NT2/D1 (cell line): Measurements from ENCODE around the gene C15orf39.

Experiments
- DNase-seq: peaks from one replicate; pipeline ENCODE4 v3.0.0-alpha.2; 2011; ENCODE audit warnings: low read depth, low spot score
- H3K27me3 ChIP-seq: 2 replicates; pipeline ENCODE4 v1.6.0; 2011; ENCODE audit warnings: mild to moderate bottlenecking; ENCODE audit not compliant: insufficient read length, insufficient read depth
- H3K36me3 ChIP-seq: 2 replicates; pipeline ENCODE4 v1.6.1; 2011; ENCODE audit warnings: mild to moderate bottlenecking, low read length, mixed read lengths; ENCODE audit not compliant: insufficient read depth, insufficient read length
- H3K4me1 ChIP-seq: 2 replicates; pipeline ENCODE4 v1.5.1; 2011; ENCODE audit not compliant: insufficient read depth, insufficient read length
- H3K4me3 ChIP-seq: 2 replicates; pipeline ENCODE4 v1.5.1; 2011; ENCODE audit warnings: low read depth; ENCODE audit not compliant: insufficient read length
- H3K9ac ChIP-seq: 2 replicates; pipeline ENCODE4 v1.6.0; 2011; ENCODE audit warnings: low read depth; ENCODE audit not compliant: insufficient read length
- H3K9me3 ChIP-seq: 2 replicates; pipeline ENCODE4 v1.5.1; 2011; ENCODE audit warnings: mild to moderate bottlenecking, low read length; ENCODE audit not compliant: insufficient read depth
- SUZ12 ChIP-seq: IDR thresholded peaks from 2 replicates; pipeline ENCODE4 v1.6.1; 2011; ENCODE audit not compliant: insufficient read length, insufficient read depth; ENCODE audit errors: extremely low read depth
- YY1 ChIP-seq: IDR thresholded peaks from 2 replicates; pipeline ENCODE4 v1.6.1; 2011; ENCODE audit not compliant: insufficient read length, insufficient read depth
- ZNF274 ChIP-seq: IDR thresholded peaks from 2 replicates; pipeline ENCODE4 v1.6.1; 2011; ENCODE audit warnings: mild to moderate bottlenecking, low read depth, low read length

Gene C15orf39

GRCh38 chr15:75209289-75209676 is 7.6 kb downstream of the C15orf39 start:
- Histone ChIP-seq H3K36me3 (peaks cover 83% of the 10 kb centered on the region), H3K4me3 (no peak overlapping the region)
- TF ChIP-seq ZNF274, result no peak
- TF ChIP-seq YY1, result no peak
- no peak for TF ChIP-seq SUZ12

GRCh38 chr15:75210811-75211230 is 9.1 kb downstream of the C15orf39 start:
- Histone ChIP-seq H3K4me3 (no peak overlapping the region), H3K36me3 (peaks cover 80% of the 10 kb centered on the region), H3K9me3 (no peaks in the 10 kb centered on the region), H3K9ac (no peak overlapping the region), H3K27me3 (no peaks in the 10 kb centered on the region), H3K4me1 (peaks cover 10% of the 10 kb centered on the region)
- TF ChIP-seq ZNF274, result no peak
- no peak for TF ChIP-seq SUZ12
- TF ChIP-seq YY1, result no peak
- DNase-seq, result no peak

More at GRCh38 chr15:75209289-75209676, 7.6 kb downstream of the C15orf39 start:
- no peak overlapping the region for H3K9ac ChIP-seq
- H3K9me3 ChIP-seq, result no peaks in the 10 kb centered on the region
- H3K27me3 ChIP-seq, result no peaks in the 10 kb centered on the region
- no peaks in the 10 kb centered on the region for H3K4me1 ChIP-seq
- no peak for DNase-seq

GRCh38 chr15:75211436-75212199 is 9.9 kb downstream of the C15orf39 start:
- DNase-seq, result no peak
- Histone ChIP-seq H3K9me3 (no peaks in the 10 kb centered on the region), H3K27me3 (no peaks in the 10 kb centered on the region), H3K4me1 (peaks cover 14% of the 10 kb centered on the region), H3K36me3 (peaks cover 72% of the 10 kb centered on the region), H3K4me3 (no peak overlapping the region), H3K9ac (no peak overlapping the region)
- TF ChIP-seq ZNF274 (no peak), YY1 (no peak), SUZ12 (no peak)

- no peak for TF ChIP-seq SUZ12
- no peak for TF ChIP-seq ZNF274
- no peak for TF ChIP-seq YY1
- DNase-seq, result no peak
- Histone ChIP-seq H3K4me3 (no peak overlapping the region), H3K9ac (no peak overlapping the region), H3K27me3 (no peaks in the 10 kb centered on the region), H3K9me3 (no peaks in the 10 kb centered on the region), H3K36me3 (peaks cover 65% of the 10 kb centered on the region), H3K4me1 (peaks cover 14% of the 10 kb centered on the region)
Observed at GRCh38 chr15:75212200-75212858, 10.6 kb downstream of the C15orf39 start.

DNA sequence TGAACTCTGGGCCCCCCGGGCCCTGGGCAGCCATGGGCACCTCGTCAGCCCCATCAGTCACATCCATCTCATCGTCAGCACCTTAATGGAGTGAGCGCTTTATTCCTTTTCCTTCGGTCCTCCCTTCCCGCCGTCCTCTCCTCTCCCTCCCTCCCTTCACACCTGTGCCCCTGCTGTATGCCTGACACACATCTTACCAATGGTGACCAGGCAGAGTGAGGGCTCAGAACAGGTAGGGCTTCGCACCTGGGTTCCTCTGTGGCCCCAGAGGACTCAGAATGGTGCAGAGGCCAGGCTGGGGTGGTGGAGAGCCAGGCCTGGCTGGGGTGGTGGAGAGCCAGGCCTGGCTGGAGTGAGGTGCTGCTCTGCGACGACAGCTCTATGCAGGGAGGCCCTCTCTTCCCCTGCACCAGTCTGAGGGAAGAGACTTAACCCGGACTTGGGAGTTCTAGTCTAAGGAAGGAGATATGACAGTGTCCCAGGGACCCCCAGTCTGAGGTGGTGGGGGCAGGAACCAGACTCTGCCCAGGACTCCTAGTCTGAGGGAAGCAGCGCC is 11.6 kb downstream of the C15orf39 start:
- no peaks in the 10 kb centered on the region for H3K27me3 ChIP-seq
- DNase-seq, result no peak
- H3K4me3 ChIP-seq, result no peak overlapping the region
- H3K36me3 ChIP-seq, result peaks cover 55% of the 10 kb centered on the region
- TF ChIP-seq SUZ12 (no peak), YY1 (no peak), ZNF274 (no peak)
- H3K9ac ChIP-seq, result no peak overlapping the region
- H3K9me3 ChIP-seq, result no peaks in the 10 kb centered on the region
- H3K4me1 ChIP-seq, result peaks cover 14% of the 10 kb centered on the region

DNA sequence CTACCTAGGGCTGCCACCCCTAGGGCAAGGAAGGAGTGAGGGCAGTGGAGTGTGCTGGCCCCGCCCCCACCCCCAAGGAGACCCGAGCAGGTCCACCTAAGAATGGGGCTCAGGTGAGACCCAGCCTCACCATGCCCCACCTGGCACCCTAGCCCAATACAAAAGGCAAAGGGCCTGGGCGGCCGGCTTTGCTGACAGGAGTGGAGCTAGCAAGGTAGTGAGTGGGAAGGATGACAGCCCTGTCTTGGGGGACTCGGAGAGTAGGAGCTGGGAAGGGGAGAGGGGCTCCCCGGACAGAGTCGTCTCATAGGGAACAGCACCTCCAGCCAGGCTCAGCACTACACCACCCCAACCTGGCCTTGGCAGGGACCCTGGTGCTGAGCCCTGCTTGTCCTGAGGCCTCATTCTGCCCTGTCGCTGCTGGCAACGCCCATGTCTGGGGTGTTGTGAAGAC is 12.1 kb downstream of the C15orf39 start:
- Histone ChIP-seq H3K27me3 (peaks cover 2% of the 10 kb centered on the region), H3K4me1 (peaks cover 14% of the 10 kb centered on the region), H3K4me3 (no peak overlapping the region), H3K9ac (no peak overlapping the region), H3K36me3 (peaks cover 50% of the 10 kb centered on the region), H3K9me3 (no peaks in the 10 kb centered on the region)
- no peak for DNase-seq
- TF ChIP-seq SUZ12 (no peak), YY1 (no peak), ZNF274 (no peak)
